Stomach (tissue), 4 donors: Measurements from ENCODE around the gene KRT38.

Experiments
- EP300 ChIP-seq: sonication (generic); formaldehyde crosslinking; IDR thresholded peaks from one replicate; pipeline ENCODE4 v1.6.1; 2017; ENCODE audit warnings: antibody characterized with exemption
- POLR2A ChIP-seq, 4 donors: fragments of 450-650 bp; IDR thresholded peaks; one replicate each; pipeline ENCODE4 v1.6.1; 2016; ENCODE audit warnings: antibody characterized with exemption in 4 of 4, control low read depth in 2 of 4, mild to moderate bottlenecking in 1 of 4, moderate library complexity in 1 of 4
- POLR2AphosphoS5 ChIP-seq, 3 donors: sonication (generic); formaldehyde crosslinking; IDR thresholded peaks; one replicate each; pipeline ENCODE4 v1.6.1; 2016; ENCODE audit warnings: antibody characterized with exemption in 3 of 3
- TF ChIP-seq, protein P1 (sequence below), 7 experiments: fragments of 450-650 bp in 4 of 7; fragments of 200-600 bp in 3 of 7; sonication (generic) in 3 of 7; IDR thresholded peaks; one replicate each; pipeline ENCODE4 v1.5.1; 2016 to 2019; ENCODE audit warnings: antibody characterized with exemption in 7 of 7, control low read depth in 2 of 7, mild to moderate bottlenecking in 1 of 7

- TF ChIP-seq, protein P1, sequence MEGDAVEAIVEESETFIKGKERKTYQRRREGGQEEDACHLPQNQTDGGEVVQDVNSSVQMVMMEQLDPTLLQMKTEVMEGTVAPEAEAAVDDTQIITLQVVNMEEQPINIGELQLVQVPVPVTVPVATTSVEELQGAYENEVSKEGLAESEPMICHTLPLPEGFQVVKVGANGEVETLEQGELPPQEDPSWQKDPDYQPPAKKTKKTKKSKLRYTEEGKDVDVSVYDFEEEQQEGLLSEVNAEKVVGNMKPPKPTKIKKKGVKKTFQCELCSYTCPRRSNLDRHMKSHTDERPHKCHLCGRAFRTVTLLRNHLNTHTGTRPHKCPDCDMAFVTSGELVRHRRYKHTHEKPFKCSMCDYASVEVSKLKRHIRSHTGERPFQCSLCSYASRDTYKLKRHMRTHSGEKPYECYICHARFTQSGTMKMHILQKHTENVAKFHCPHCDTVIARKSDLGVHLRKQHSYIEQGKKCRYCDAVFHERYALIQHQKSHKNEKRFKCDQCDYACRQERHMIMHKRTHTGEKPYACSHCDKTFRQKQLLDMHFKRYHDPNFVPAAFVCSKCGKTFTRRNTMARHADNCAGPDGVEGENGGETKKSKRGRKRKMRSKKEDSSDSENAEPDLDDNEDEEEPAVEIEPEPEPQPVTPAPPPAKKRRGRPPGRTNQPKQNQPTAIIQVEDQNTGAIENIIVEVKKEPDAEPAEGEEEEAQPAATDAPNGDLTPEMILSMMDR (IDR thresholded peaks at IDR 0.05) = no peak
- no peak for TF ChIP-seq POLR2A (IDR thresholded peaks at IDR 0.05)
- TF ChIP-seq POLR2AphosphoS5 (IDR thresholded peaks at IDR 0.05) = no peak
- TF ChIP-seq EP300 = no peak
Observed at GRCh38 chr17:41411072-41411840, 29.5 kb downstream of the KRT38 start.
